B cell (primary cell): ENCODE data around the gene CADM1.

Experiments
- EZH2 ChIP-seq: IDR thresholded peaks from 2 replicates; pipeline ENCODE4 v1.6.1; 2012; ENCODE audit warnings: borderline replicate concordance, low read depth, mild to moderate bottlenecking, moderate library complexity, low read length; ENCODE audit not compliant: insufficient read depth, poor library complexity, severe bottlenecking
- TF ChIP-seq, protein P1 (sequence below): fragments of 200-600 bp; IDR thresholded peaks from one replicate; pipeline ENCODE4 v1.8.0; 2022; ENCODE audit warnings: antibody characterized with exemption, mild to moderate bottlenecking

DNA sequence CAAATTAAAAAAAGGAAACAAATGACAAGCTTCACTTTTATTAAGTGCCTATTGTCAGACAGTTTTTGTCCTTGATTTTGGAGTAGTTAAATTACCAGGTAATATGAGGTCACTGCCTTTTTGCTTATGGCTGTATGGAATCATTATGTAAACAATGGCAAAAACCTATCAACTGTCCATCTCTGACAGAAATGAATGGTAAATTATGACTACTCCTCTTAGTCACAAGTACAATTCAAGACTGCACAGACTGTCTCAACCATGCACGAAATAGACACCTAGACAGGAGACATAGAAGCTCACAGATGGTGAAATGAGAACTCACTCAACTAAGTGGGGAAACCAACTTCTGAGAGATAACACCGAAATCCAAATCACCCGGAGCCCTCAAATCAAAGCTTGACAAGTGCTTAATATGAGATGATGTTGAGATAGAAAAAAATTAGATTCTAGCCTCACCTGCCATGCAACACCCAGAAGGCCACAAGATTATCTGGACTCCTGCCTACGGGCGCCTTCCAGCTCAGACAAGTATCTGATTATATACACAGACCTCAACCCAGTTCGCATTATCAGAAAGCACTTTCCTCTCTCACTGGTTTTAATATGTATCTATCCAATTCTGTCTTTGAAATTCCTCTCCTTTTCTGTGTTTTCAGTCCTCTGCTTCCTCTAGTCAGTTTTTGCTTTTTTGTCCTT, 199.3 kb downstream of the CADM1 start:
- TF ChIP-seq, protein P1, sequence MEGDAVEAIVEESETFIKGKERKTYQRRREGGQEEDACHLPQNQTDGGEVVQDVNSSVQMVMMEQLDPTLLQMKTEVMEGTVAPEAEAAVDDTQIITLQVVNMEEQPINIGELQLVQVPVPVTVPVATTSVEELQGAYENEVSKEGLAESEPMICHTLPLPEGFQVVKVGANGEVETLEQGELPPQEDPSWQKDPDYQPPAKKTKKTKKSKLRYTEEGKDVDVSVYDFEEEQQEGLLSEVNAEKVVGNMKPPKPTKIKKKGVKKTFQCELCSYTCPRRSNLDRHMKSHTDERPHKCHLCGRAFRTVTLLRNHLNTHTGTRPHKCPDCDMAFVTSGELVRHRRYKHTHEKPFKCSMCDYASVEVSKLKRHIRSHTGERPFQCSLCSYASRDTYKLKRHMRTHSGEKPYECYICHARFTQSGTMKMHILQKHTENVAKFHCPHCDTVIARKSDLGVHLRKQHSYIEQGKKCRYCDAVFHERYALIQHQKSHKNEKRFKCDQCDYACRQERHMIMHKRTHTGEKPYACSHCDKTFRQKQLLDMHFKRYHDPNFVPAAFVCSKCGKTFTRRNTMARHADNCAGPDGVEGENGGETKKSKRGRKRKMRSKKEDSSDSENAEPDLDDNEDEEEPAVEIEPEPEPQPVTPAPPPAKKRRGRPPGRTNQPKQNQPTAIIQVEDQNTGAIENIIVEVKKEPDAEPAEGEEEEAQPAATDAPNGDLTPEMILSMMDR: no peak
- no peak for TF ChIP-seq EZH2
